Ecto neural progenitor cell (in vitro differentiated cells): ENCODE measurements around the gene DIPK1C.

Experiments used
- DNase-seq: peaks from one replicate; pipeline ENCODE4 v3.0.0-alpha.2; 2018; ENCODE audit warnings: low spot score

Gene DIPK1C

DNA sequence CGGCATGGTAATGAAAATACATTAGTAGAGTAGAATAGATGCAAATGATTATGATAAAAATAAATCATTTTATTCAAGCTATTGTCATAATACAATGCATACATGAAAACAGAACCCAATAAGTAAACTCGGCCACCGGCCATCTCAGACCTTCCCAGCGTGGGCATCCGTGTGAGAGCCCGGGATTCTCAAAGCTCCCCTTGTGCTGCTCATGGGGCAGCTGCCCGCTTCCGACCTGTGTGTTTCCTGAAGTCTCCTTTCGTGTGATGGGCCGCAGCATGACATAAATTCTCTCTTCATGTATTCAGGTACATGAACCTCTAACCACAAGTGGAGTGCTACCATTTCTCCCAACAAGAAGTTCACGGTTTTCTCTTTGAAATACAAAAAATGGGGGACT, 25.6 kb upstream of the DIPK1C start:
- DNase-seq: no peak

DNA sequence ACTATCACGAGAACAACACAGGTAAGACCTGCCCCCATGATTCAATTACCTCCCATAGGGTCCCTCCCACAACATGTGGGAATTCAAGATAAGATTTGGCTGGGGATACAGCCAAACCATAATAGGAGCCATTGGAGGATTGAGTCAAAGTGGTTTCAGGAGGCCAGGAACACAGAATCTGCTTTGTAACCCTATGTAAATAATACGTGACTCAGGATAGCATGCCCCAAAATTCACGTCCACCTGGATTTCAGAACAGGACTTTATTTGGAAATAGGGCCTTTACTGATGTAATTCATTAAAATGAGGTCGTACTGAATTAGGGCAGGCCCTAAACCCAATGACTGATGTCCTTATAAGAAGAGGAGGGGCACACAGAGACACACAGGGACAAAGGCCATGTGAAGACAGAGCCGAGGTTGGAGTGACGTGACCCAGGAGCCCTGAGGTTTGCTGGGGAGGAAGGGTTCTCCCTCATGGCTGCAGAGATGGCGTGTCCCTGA, 23.1 kb upstream of the DIPK1C start:
- no peak for DNase-seq

DNA sequence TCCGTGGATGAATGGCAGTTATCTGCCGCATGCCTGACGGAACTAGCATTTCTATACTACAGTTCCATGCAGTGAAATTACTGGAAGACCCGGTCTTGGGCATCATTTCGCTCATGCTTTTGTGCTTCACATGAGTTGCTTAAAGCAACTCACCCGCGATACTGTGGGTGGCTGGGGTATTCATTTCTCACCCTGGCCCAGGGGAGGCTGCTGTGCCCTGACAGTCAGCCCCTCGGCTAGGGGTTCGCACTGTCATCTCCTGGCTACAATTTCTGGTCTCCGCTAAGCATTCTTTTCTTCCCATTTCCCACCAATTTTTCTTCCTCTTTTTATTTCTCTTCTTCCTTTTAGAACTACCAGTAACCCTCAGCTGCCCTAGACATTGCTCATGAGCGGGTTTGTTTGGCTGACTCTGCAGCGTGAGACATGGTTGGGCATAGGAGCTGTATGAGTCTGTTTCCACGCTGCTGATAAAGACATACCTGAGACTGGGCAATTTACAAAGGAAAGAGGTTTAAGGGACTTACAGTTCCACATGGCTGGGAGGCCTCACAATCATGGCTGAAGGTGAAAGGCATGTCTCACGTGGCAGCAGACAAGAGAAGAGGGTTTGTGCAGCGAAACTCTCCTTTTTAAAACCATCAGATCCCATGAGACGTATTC, 22.5 kb upstream of the DIPK1C start:
- no peak for DNase-seq

DNA sequence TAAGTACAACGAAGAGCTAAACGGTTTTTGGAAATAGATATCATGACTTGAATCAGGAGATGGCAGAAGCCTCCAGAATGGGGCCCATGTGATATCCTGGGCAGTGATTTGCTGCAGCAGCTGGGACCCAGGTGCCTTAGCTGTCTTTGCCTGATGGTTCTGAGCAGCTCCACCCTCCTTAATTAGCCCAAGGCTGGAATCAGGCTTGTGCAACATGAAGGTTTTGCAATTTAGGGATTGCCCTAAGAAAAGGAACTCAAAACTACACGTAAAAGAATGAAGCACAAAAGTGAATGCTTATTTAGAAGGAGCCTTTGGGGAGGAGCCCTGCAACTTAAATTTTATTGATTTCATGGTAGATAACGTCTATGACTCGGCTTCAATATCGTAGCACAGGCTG, 21.8 kb upstream of the DIPK1C start:
- no peak for DNase-seq

DNA sequence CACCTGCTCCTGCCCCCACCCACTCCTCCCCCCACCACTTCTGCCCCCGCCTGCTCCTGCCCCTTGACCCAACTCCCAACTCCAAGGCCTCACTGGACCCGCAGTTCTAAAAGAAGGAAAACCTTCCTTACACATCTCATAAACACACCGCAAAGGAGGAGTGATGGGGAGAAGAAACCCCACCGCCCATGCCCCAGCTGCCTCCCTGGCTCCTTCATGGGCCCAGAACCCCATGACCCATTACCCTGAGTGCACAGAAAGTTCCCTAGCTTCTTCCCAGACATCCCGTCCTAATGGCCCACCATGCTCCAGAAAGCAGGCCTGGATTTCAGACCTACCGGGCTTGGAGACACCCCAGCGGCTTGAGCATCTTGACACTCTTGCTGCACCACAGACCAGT, 21.2 kb upstream of the DIPK1C start:
- no peak for DNase-seq

DNA sequence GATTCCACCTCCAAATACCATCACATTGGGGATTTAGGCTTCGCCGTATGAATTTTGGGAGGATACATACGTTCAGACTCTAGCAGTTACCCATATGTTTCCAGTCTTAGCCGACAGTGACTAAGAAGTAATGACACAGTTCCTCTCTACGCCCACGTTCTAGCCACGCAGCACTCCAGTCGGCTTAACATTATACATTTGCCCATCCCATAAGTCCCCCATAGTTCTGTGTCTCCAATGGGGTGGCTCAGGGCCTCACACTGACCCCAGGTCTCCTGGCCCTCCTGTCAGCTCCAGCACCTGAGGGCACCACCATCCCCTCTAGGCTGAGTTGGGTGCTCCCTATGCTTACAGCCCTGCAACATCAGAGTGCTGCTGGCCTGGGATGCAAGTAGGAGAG, 20.7 kb upstream of the DIPK1C start:
- no peak for DNase-seq

DNA sequence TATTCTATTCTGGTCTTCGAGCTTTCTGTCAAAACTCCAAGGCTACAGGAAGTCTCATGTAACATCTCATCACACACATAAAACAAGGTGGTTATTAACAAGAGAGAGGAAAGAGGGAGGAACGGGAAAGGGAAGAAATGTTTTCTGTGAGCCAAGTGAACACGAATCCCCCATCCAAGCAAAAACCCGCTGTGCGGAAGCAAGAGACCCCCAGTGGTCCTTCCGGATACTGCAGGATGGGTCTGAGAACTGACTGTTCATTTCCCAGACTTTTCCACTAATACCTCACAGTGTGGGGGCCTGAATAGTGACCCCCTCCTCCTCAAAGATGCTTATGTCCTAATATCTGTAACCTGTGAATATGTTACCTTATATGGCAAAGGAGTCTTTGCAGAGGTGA, 19.0 kb upstream of the DIPK1C start:
- DNase-seq: peak; percentile 70

DNA sequence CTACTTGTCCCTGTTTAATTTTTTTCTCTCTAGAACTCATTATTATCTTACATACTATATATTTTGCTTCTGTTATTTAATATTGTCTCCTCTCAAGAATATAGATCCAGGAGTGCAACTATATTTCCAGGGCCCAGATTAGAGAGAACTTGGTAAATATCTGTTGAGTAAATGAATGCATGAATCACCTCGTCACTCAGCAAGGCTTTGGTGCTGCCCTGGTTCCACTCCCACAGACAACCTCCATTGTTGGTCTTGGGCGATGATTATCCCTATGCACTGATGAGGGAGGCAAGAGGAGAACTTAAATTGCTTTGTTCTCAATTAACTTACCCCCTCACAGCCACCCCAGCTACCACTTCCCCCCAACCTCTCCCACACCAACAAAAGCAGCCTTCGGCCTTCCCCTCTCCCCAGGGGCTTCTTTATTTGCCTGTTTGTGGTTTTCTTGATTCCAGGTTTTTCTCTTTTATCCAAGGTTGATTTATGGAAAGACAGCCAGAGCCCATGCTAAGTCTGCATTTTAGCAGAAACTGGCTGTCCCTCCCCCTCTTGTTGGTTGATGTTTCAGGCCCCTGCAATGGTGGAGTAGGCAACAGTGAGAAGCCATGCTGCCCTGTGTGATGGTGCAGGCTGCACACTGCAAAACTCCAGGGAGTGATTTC, 17.0 kb upstream of the DIPK1C start:
- no peak for DNase-seq

DNA sequence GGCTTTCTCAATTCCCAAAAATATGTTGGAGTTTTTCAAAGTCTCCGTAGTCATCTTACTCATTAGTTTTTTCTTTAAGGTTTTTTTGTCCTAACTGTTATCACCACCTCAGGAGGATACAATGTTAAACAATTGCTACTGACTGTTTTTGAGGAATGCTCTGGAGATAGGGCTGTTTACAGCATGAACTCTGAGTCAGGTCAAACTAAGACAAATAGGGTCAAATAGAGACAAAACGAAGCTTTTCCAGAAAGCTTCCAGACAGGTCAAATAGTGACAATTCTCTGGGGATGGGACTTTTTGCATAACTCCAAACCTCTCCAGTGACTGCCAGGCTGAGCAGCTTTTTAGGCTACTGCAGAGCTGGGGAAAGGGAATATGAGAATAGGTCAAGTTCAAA, 15.2 kb upstream of the DIPK1C start:
- DNase-seq: no peak

DNA sequence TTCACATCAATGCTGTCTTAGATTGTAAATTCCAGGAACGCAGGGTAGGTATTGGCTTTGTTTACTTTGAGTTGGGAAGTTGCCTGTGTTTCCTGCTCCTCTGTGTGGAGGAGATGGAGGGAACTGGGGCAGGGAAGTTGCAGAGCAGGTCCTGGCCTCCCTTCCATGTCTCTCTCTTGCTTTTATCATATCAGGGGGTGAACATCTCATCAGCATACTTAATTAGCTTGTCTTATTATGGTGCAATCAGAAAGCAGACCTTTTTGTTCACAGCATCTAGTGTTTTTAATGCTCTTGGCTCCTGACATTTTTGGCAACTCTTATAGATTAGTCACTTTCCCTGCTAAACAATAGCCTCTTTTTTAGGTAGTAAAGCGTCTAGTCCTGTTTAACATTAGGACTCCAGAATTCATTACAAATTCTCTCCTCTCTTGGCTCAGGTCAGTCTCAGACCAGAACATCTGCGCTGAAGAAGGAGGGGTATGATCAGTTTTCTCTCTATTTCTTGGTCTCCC, 11.5 kb upstream of the DIPK1C start:
- no peak for DNase-seq

DNA sequence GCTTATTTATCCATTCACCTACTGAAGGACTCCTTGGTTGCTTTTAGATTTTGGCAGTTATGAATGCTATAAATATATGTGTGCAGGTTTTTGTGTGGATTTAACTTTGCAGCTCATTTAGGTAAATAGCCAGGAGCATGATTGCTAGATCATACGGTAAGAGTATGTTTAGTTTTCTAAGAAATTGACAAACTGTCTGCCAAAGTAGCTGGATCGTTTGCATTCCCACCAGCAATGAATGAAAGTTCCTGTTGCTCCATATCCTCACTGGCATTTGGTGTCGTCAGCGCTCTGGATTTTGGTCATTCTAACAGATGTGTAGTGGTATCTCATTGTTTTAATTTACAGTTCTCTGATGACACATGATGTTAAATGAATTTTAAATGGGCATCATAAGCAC, 8.7 kb upstream of the DIPK1C start:
- no peak for DNase-seq

DNA sequence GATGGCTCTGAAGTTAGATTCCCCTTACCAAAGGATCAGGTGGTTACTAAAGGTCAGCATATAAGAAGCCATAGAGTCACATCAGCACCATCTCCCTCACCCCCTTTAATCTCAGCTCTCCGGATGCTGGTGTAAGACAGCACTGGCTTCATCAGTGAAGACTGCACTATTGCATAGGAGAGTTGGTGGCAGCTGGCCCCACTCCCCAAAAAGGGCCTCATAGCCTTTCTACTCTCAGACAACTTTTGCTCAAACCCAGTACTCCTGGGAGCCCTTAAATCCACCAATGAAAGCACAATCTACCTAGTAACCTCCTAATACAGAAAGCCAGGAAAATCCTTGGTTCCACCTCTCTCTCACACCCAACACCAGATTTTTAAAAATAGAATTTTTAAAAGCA, 6.9 kb upstream of the DIPK1C start:
- DNase-seq: no peak

DNA sequence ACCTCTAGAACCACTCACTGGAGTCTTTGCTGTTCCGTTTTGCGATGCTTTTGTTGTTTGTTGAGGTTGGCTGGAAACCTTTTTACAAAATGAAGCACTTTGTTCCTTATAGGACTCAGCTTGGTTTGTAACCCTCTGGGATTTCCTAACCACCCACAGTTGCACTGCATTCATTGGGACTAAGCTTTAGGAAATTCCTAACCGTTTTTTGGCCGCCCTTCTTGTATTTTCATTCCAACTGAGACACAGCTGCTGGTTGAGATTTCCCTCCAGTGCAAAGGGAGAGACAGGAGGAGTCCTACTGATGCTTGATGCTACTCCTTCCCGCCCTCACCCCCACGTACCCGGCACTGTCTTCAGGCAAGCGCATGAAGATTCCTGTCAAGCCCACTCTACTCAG, 6.1 kb upstream of the DIPK1C start:
- DNase-seq: no peak

DNA sequence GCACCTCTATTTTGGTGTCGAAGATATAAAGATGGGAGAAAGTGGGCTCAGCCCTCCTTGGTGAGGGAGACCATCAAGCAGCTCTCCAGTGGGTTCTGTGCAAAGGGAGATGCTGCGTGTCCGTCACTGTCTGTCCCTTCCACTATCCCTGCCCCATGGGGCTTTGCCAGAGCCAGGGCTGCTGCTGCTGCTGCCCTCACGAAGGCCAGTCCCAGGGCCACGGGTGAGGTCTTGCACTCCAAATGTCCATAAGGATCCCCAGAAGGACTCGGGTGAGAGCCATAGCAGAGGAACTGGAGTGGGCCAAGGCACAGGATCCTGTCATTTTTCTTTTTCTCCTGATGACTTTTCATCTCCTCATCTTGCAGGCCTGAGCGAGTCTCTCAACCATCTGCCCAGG, 3.7 kb upstream of the DIPK1C start:
- no peak for DNase-seq

DNA sequence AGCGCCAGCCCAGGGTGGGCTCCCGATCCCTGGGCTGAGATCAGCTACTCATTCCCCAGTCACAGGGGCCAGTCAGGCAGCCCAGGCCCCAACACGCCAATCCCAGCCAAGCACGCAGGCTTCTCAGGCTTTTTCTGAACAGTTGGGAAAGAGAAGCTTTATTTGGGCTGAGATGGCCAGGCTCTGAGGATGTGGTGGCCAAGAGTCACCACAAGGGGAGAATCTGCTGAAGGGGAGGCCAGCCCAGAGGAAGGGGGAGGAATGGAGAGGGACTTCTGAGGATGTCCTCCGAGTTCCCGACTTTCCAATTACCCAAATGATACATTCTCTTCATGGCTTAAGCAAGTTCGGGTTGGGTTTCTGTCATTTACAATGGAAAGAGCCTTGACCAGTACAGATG, 2.8 kb upstream of the DIPK1C start:
- peak; percentile 72 for DNase-seq

DNA sequence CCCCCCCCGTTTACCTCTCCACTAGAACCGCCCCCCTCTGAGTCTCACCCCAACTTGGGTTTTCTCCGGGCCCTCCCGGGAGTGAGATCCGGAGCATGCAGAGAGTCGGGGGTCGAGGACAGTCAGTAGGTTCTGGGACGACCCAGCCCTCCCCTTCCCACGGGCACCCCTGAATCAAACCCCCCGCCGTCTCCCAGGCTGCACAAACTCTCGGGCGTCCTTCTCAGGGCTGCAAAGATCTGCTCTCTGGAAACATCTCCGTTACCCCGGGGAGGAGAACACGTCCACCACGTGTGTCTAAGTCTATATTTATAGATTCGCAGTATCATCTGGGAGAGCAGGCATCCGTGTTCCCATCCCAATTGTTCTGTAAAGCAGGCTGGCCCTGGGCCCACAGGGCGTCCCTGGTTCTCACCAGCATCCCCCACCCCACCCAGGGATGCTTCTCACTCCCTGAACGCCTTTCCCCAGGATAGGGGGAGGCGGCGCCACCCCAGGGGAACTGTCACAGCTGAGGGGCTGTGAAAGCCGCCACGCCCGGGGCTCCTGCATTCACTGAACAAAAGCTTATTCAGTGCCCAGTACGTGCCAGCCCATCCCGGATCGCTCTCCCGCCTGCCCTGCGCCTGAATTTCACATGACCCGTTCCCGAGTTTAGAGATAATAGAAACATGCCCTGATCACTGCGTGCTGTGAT, 765 bp upstream of the DIPK1C start:
- DNase-seq: no peak

DNA sequence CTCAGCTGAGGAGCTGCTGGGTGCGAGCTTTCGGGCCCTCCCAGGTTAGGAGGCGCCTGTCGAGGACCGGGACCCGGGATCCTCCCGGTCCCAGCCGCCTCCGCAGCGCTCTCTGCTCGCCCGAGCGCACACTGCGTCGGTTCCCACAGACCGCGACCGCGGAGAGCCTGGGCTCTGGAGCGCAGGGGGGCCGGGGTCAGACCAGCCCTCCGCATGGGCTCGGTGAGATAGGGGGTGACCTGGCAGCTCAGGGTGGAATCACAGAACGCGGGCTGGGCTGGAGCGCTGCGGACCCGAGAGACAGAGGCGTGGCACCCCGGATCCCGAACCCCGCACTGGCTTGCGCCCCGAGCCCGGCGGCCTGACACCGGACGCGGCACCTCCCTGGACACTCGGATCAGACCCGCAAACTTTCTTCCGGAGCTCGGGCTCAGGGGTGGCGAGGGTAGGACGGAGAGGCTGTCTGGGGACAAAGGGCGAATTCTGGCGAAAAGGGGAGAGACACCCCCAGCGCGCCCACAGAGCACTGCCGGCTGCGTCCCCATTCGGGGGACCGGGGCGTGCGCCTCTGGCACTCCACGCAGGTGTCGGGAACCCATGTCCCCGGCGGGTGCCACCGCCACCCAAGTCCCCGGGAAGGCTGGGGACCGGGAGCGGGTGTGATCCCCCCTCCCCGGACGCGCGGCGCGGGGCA, 612 bp downstream of the DIPK1C start:
- DNase-seq: peak; percentile 63

DNA sequence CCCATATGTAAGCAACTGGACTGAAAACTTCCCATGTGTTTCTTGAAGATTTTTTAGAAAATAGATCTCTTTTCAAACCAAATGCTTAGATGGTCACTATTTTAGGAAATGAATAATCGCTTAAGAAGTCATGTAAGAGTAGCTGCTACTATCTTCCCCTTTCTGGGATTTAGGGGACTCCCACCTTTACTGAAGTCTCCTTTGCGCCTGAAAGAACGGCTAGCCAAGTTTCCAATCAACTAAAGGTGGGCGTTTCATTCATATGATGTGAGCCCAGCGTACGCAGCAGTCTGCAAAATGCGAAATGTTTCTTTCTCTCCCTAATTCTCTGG, 1.1 kb downstream of the DIPK1C start:
- DNase-seq: no peak

DNA sequence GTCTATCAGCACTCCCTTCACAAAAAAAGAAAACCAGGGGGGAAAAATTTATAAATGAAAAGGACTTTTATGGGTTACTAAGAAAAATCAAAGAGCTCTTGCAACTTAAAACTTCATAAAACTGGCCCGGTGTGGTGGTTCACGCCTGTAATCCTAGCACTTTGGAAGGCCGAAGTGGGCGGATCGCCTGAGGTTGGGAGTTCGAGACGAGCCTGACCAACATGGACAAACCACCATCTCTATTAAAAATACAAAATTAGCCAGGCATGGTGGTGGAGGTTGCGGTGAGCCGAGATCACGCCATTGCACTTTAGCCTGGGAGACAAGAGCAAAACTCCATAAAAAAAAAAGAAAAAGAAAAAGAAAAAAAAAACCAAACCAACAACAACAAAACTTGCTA, 1.7 kb downstream of the DIPK1C start:
- DNase-seq: no peak

DNA sequence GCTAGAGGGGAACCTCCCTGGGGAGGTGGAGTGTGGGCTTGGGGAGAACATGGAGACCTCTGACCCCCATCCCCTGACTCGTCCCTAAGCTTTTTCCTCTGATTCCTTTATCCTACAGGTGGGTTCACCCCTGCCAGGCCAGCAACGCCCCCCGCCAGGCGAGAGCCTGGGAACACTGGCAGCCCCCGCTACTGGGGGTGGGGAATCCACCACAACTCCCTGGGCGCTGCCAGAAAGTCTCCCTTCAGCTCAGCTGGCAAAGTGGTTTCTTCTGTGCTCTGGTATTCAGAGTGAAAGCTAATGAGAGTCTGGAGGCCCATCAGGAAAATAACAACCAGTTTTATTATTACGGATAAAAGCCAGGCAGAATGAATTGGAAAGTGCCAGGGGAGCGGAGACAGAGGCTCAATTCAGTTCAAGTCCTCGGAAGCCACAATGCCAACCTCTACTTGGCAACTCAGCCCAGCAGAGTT, 2.8 kb downstream of the DIPK1C start:
- no peak for DNase-seq

DNA sequence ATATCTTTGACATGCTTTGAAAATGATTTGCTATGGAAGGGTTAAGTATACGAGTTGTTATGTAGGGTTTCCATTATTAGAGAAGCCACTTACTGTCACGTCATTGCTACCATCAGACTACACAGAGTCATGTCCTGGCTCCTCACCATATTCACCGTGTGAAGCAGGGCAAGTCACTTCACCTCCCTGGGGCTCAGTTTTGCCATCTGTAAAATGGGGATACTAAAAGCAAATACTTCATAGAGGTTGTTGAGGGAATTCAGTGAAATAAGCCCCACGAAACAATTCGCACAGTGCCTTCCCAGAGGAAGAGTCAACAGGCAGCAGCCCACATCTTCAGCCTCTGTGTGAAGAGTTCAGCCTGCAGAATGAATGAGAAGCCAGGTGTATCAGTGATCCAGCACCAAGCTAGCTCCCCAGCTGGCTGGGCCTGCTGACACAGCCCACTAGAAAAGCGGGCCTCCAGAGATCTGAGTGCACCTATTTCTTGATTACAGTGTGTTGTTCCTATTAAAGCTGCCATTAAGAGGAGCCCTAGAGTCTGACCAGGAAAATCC, 3.4 kb downstream of the DIPK1C start:
- DNase-seq: no peak

DNA sequence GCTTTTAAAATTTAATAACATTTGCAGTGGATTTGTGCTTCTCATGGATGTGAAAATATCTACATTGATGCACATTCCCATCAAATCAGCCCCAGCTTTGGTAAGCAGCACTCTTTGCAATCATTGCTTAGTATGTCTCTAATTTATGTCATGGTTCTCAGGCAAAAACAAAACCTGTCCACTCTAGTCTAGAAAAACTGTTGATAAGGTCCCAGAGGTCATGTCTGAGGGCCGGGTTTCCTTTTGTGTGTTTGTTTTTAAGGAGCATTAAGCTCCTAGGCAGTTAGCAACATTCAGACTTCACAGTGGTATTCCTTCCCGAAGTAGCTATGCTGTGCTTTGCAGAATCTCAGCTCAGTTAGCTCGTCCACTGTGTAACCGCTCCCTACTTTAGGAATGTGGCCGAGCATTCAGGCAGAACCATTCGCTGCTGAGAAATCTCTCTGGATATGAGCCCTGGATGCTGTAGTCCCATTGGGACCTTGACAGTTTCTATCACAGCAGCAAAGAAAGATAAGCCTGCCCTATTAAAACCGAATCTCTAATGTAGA, 4.0 kb downstream of the DIPK1C start:
- peak; percentile 70 for DNase-seq
